Ascending aorta (tissue), 2 donors: Measurements from ENCODE around the gene CENPF. TPM values are rescaled to one million over a fixed set of nuclear protein-coding genes. Genes with fewer than 3 reads are reported as not detected.
"Not testable (repeated sequence)": the region's sequence is repeated elsewhere in the genome, so short reads cannot be mapped to it uniquely, and the experiment has no call there.

Experiments used
- DNase-seq, 2 donors: peaks; one replicate each; pipeline ENCODE4 v3.0.0-alpha.2; 2019; ENCODE audit warnings: low spot score in 2 of 2
- H3K27ac ChIP-seq, 2 donors: fragments of 200-600 bp; sonication (generic); one replicate each; pipeline ENCODE4 v1.5.1; 2016 to 2017; ENCODE audit warnings: mild to moderate bottlenecking in 1 of 2
- H3K27me3 ChIP-seq: fragments of 200-600 bp; sonication (generic); one replicate; pipeline ENCODE4 v1.5.1; 2017
- H3K36me3 ChIP-seq, 2 donors: fragments of 200-600 bp; sonication (generic); one replicate each; pipeline ENCODE4 v1.5.1; 2016
- H3K4me1 ChIP-seq, 2 donors: fragments of 200-600 bp; sonication (generic); one replicate each; pipeline ENCODE4 v1.5.1; 2016 to 2017; ENCODE audit warnings: mild to moderate bottlenecking in 1 of 2
- H3K4me3 ChIP-seq, 2 donors: fragments of 200-600 bp; sonication (generic); one replicate each; pipeline ENCODE4 v1.5.1; 2016 to 2017; ENCODE audit warnings: mild to moderate bottlenecking in 1 of 2
- H3K9me3 ChIP-seq, 2 donors: fragments of 200-600 bp; sonication (generic); one replicate each; pipeline ENCODE4 v1.5.1; 2016
- intact Hi-C: fragments of 100-400 bp; cut with DNase I; formaldehyde crosslinking; loops from one replicate; pipeline ENCODE4 v1.15.1; 2023
- total RNA-seq: library from RNA; depleted of rRNA; stranded (reverse); fragments of >200 nt; gene quantifications from one replicate; pipeline ENCODE4 v1.1.0, GENCODE V29; 2016
- TF ChIP-seq, protein P1 (sequence below), 3 experiments: fragments of 200-600 bp in 2 of 3; fragments of 450-650 bp in 1 of 3; sonication (generic) in 2 of 3; IDR thresholded peaks; one replicate each; pipeline ENCODE4 v1.5.1; 2016 to 2019; ENCODE audit warnings: antibody characterized with exemption in 3 of 3, mild to moderate bottlenecking in 1 of 3, moderate library complexity in 1 of 3

The CENPF gene
- total RNA-seq, 1 donor from 2014 or later = 0.53 TPM

GRCh38 chr1:214670098-214670497 is 67.1 kb downstream of the CENPF start:
- intact Hi-C loops = no loop called here
- no peak for DNase-seq

GRCh38 chr1:214673029-214673428 is 70.0 kb downstream of the CENPF start:
- H3K4me1 ChIP-seq, H3K27me3 ChIP-seq, H3K9me3 ChIP-seq, intact Hi-C loops, H3K36me3 ChIP-seq, H3K27ac ChIP-seq, DNase-seq, H3K4me3 ChIP-seq: not testable (repeated sequence)

More at GRCh38 chr1:214670098-214670497, 67.1 kb downstream of the CENPF start:
- TF ChIP-seq, protein P1, sequence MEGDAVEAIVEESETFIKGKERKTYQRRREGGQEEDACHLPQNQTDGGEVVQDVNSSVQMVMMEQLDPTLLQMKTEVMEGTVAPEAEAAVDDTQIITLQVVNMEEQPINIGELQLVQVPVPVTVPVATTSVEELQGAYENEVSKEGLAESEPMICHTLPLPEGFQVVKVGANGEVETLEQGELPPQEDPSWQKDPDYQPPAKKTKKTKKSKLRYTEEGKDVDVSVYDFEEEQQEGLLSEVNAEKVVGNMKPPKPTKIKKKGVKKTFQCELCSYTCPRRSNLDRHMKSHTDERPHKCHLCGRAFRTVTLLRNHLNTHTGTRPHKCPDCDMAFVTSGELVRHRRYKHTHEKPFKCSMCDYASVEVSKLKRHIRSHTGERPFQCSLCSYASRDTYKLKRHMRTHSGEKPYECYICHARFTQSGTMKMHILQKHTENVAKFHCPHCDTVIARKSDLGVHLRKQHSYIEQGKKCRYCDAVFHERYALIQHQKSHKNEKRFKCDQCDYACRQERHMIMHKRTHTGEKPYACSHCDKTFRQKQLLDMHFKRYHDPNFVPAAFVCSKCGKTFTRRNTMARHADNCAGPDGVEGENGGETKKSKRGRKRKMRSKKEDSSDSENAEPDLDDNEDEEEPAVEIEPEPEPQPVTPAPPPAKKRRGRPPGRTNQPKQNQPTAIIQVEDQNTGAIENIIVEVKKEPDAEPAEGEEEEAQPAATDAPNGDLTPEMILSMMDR (IDR thresholded peaks at IDR 0.05) = no peak
- H3K9me3 ChIP-seq = no peaks in the 10 kb centered on the region
- no peak overlapping the region for H3K4me3 ChIP-seq
- no peaks in the 10 kb centered on the region for H3K27me3 ChIP-seq
- no peaks in the 10 kb centered on the region for H3K4me1 ChIP-seq
- H3K27ac ChIP-seq = no peak overlapping the region
- no peaks in the 10 kb centered on the region for H3K36me3 ChIP-seq

DNA sequence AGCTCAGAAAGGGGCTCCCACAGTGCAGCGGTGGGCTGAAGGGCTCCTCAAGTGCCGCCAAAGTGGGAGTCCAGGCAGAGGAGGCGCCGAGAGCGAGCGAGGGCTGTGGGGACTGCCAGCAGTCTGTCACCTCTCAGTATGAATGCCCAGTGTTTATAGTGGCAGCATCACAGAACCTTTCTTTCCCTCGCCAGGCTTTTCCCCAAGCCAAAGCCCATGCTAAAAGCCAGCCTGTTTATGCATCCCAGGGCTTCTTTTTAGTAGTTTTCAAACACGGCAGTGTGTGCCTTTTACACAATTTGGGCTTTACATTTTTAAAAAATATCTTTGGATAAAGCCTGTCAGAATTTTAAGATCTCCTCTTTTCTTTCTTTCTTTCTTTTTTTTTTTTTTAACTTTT is 70.6 kb downstream of the CENPF start:
- no peak for DNase-seq
- Histone ChIP-seq H3K4me3 (no peak overlapping the region), H3K9me3 (no peaks in the 10 kb centered on the region), H3K36me3 (no peaks in the 10 kb centered on the region), H3K27ac (no peak overlapping the region), H3K27me3 (no peaks in the 10 kb centered on the region), H3K4me1 (no peaks in the 10 kb centered on the region)
- intact Hi-C loops = no loop called here
- TF ChIP-seq, protein P1 (IDR thresholded peaks at IDR 0.05) = no peak

DNA sequence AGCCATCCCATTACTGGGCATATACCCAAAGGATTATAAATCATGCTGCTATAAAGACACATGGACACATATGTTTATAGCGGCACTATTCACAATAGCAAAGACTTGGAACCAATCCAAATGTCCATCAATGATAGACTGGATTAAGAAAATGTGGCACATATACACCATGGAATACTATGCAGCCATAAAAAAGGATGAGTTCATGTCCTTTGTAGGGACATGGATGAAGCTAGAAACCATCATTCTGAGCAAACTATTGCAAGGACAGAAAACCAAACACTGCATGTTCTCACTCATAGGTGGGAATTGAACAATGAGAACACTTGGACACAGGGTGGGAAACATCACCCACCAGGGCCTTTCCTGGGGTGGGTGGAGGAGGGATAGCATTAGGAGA is 72.5 kb downstream of the CENPF start:
- H3K36me3 ChIP-seq, DNase-seq, H3K4me3 ChIP-seq, intact Hi-C loops, H3K27ac ChIP-seq, H3K27me3 ChIP-seq, H3K9me3 ChIP-seq, H3K4me1 ChIP-seq: not testable (repeated sequence)

DNA sequence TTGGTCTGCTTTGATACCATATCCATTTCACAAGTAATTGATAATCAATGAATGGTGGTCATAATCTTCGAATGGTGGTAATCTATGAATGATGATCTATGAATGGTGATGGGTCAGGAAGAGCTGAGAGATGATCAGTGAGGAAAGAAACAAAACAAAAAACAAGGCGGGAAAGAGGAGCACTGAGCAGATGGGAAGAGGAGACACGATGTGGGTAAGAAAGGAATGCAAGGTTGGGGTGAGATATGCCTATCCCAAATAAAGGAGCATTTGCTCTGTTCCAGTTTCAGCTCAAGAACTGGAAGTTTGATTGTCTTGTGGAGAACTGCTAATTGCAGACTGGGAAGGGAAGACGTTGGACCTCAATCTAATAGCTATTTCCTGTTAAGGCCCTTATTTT is 73.8 kb downstream of the CENPF start:
- H3K4me1 ChIP-seq = no peaks in the 10 kb centered on the region

GRCh38 chr1:214677945-214678344 is 75.0 kb downstream of the CENPF start:
- Histone ChIP-seq H3K27me3 (no peaks in the 10 kb centered on the region), H3K9me3 (no peaks in the 10 kb centered on the region), H3K4me1 (no peaks in the 10 kb centered on the region), H3K36me3 (no peaks in the 10 kb centered on the region), H3K4me3 (no peak overlapping the region), H3K27ac (no peak overlapping the region)
- DNase-seq = no peak
- intact Hi-C loops = no loop called here
- TF ChIP-seq, protein P1 (IDR thresholded peaks at IDR 0.05) = no peak

More for the DNA sequence above, 73.8 kb downstream of the CENPF start:
- no peaks in the 10 kb centered on the region for H3K36me3 ChIP-seq
- DNase-seq = no peak
- H3K27ac ChIP-seq = no peak overlapping the region
- no peaks in the 10 kb centered on the region for H3K9me3 ChIP-seq
- TF ChIP-seq, protein P1 (IDR thresholded peaks at IDR 0.05) = no peak
- no peaks in the 10 kb centered on the region for H3K27me3 ChIP-seq
- intact Hi-C loops = no loop called here
- H3K4me3 ChIP-seq = no peak overlapping the region

DNA sequence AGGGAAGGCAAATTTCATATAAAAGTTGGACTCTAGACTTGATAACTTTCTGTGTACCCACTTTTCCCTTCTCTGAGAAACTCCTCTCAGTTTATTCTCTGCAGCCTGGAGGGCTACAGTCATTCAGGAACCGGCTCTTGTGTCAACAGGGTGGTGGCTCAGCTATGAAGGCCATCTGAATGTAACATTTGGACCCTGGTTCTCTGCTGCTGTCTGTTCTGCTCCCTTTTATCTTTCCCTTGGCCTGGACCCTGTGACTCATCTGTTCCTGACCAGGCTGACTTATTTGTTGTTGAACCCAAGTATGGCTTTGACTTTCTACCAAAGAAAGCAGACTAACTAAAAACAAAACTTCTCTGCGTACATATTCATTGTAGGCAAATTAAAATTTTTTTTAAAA is 75.4 kb downstream of the CENPF start:
- Histone ChIP-seq H3K27ac (no peak overlapping the region), H3K4me1 (no peaks in the 10 kb centered on the region), H3K36me3 (no peaks in the 10 kb centered on the region), H3K9me3 (no peaks in the 10 kb centered on the region), H3K4me3 (no peak overlapping the region), H3K27me3 (no peaks in the 10 kb centered on the region)
- DNase-seq = no peak
- intact Hi-C loops = no loop called here
- TF ChIP-seq, protein P1 (IDR thresholded peaks at IDR 0.05) = no peak
